ENCODE measurements around the gene PKN2. TPM values are rescaled to one million over a fixed set of nuclear protein-coding genes. Genes with fewer than 3 reads are reported as not detected.
A peak's percentile ranks its signal among the peaks of the same experiment; 100 is the strongest.

PKN2 gene
- 10 to 100 TPM; 15.5 to 15.7 TPM for total RNA-seq

GRCh38 chr1:88683541-88684481 is at the start of gene PKN2:
PKN2 (plus strand) TSS chr1:88684273; CDS start chr1:88684581, 308 bp downstream.
- Mint-ChIP-seq H3K4me3 (peak within 1 kb of the TSS; percentile 99), H3K27ac (peak within 1 kb of the TSS; percentile 97), H3K4me1 (peaks cover 23% of the 10 kb centered on the region), H3K36me3 (no peaks in the 10 kb centered on the region), H3K27me3 (no peaks in the 10 kb centered on the region), H3K9me3 (no peaks in the 10 kb centered on the region)
- peak; percentile 99 for DNase-seq

GRCh38 chr1:88634538-88634937 is 49.5 kb upstream of the PKN2 start:
- no peaks in the 10 kb centered on the region for H3K27me3 Mint-ChIP-seq
- H3K4me1 Mint-ChIP-seq: no peaks in the 10 kb centered on the region
- no peak for DNase-seq
- H3K36me3 Mint-ChIP-seq: peaks cover 2% of the 10 kb centered on the region
- H3K4me3 Mint-ChIP-seq: no peak overlapping the region
- H3K27ac Mint-ChIP-seq: no peak overlapping the region
- peaks cover 22% of the 10 kb centered on the region for H3K9me3 Mint-ChIP-seq

- Mint-ChIP-seq H3K9me3 (peaks cover 10% of the 10 kb centered on the region), H3K36me3 (no peaks in the 10 kb centered on the region), H3K4me1 (no peaks in the 10 kb centered on the region), H3K27me3 (peaks cover 18% of the 10 kb centered on the region), H3K4me3 (no peak overlapping the region), H3K27ac (no peak overlapping the region)
- no peak for DNase-seq
Observed at GRCh38 chr1:88640060-88640459, 44.0 kb upstream of the PKN2 start.

- no peaks in the 10 kb centered on the region for H3K9me3 Mint-ChIP-seq
- H3K4me1 Mint-ChIP-seq: no peaks in the 10 kb centered on the region
- no peak overlapping the region for H3K4me3 Mint-ChIP-seq
- no peak for DNase-seq
- no peak overlapping the region for H3K27ac Mint-ChIP-seq
- peaks cover 18% of the 10 kb centered on the region for H3K27me3 Mint-ChIP-seq
- no peaks in the 10 kb centered on the region for H3K36me3 Mint-ChIP-seq
Observed at GRCh38 chr1:88645886-88646285, 38.2 kb upstream of the PKN2 start.

GRCh38 chr1:88646476-88647248 is 37.4 kb upstream of the PKN2 start:
- Mint-ChIP-seq H3K4me3 (no peak overlapping the region), H3K9me3 (no peaks in the 10 kb centered on the region), H3K36me3 (no peaks in the 10 kb centered on the region), H3K4me1 (no peaks in the 10 kb centered on the region), H3K27me3 (peaks cover 12% of the 10 kb centered on the region), H3K27ac (no peak overlapping the region)
- DNase-seq: no peak

- Mint-ChIP-seq H3K4me1 (no peaks in the 10 kb centered on the region), H3K9me3 (no peaks in the 10 kb centered on the region), H3K36me3 (no peaks in the 10 kb centered on the region), H3K4me3 (no peak overlapping the region), H3K27me3 (peaks cover 12% of the 10 kb centered on the region), H3K27ac (no peak overlapping the region)
- no peak for DNase-seq
Observed at GRCh38 chr1:88647249-88647645, 36.8 kb upstream of the PKN2 start.

GRCh38 chr1:88647749-88648415 is 36.2 kb upstream of the PKN2 start:
- DNase-seq: no peak
- Mint-ChIP-seq H3K9me3 (no peaks in the 10 kb centered on the region), H3K36me3 (no peaks in the 10 kb centered on the region), H3K27ac (no peak overlapping the region), H3K4me1 (no peaks in the 10 kb centered on the region), H3K27me3 (peaks cover 8% of the 10 kb centered on the region), H3K4me3 (no peak overlapping the region)

- H3K9me3 Mint-ChIP-seq: no peaks in the 10 kb centered on the region
- H3K36me3 Mint-ChIP-seq: no peaks in the 10 kb centered on the region
- peaks cover 5% of the 10 kb centered on the region for H3K27me3 Mint-ChIP-seq
- no peak overlapping the region for H3K27ac Mint-ChIP-seq
- DNase-seq: no peak
- no peaks in the 10 kb centered on the region for H3K4me1 Mint-ChIP-seq
- H3K4me3 Mint-ChIP-seq: no peak overlapping the region
Observed at GRCh38 chr1:88648706-88649105, 35.4 kb upstream of the PKN2 start.

- Mint-ChIP-seq H3K27me3 (no peaks in the 10 kb centered on the region), H3K27ac (no peak overlapping the region), H3K9me3 (no peaks in the 10 kb centered on the region), H3K36me3 (no peaks in the 10 kb centered on the region), H3K4me1 (no peaks in the 10 kb centered on the region), H3K4me3 (no peak overlapping the region)
- DNase-seq: no peak
Observed at GRCh38 chr1:88649932-88650331, 34.1 kb upstream of the PKN2 start.

- Mint-ChIP-seq H3K4me1 (no peaks in the 10 kb centered on the region), H3K36me3 (no peaks in the 10 kb centered on the region), H3K4me3 (no peak overlapping the region), H3K9me3 (no peaks in the 10 kb centered on the region), H3K27ac (no peak overlapping the region), H3K27me3 (no peaks in the 10 kb centered on the region)
- DNase-seq: no peak
Observed at GRCh38 chr1:88650676-88651418, 33.2 kb upstream of the PKN2 start.

GRCh38 chr1:88655140-88655539 is 28.9 kb upstream of the PKN2 start:
- Mint-ChIP-seq H3K27me3 (no peaks in the 10 kb centered on the region), H3K4me3 (no peak overlapping the region), H3K27ac (no peak overlapping the region), H3K4me1 (peaks cover 7% of the 10 kb centered on the region), H3K9me3 (no peaks in the 10 kb centered on the region), H3K36me3 (no peaks in the 10 kb centered on the region)
- no peak for DNase-seq

- Mint-ChIP-seq H3K9me3 (no peaks in the 10 kb centered on the region), H3K27me3 (no peaks in the 10 kb centered on the region), H3K36me3 (no peaks in the 10 kb centered on the region), H3K27ac (no peak overlapping the region), H3K4me3 (no peak overlapping the region), H3K4me1 (peaks cover 10% of the 10 kb centered on the region)
- DNase-seq: no peak
Observed at GRCh38 chr1:88655685-88656299, 28.3 kb upstream of the PKN2 start.

- Mint-ChIP-seq H3K27ac (no peak overlapping the region), H3K4me1 (peaks cover 28% of the 10 kb centered on the region), H3K36me3 (peaks cover 1% of the 10 kb centered on the region), H3K4me3 (no peak overlapping the region), H3K27me3 (no peaks in the 10 kb centered on the region), H3K9me3 (no peaks in the 10 kb centered on the region)
- DNase-seq: no peak
Observed at GRCh38 chr1:88658419-88658818, 25.7 kb upstream of the PKN2 start.

- no peak for DNase-seq
- Mint-ChIP-seq H3K4me1 (peaks cover 28% of the 10 kb centered on the region), H3K27ac (peak overlapping the region; percentile 6), H3K36me3 (peaks cover 1% of the 10 kb centered on the region), H3K4me3 (no peak overlapping the region), H3K9me3 (no peaks in the 10 kb centered on the region), H3K27me3 (no peaks in the 10 kb centered on the region)
Observed at GRCh38 chr1:88659552-88659951, 24.5 kb upstream of the PKN2 start.

Data from activated naive CD8-positive, alpha-beta T cell treated with anti-CD3 and anti-CD28 coated beads for 36 hours (primary cell).